AG09319 (cell line): Measurements from ENCODE around the gene ZBTB40.

Experiments
- DNase-seq: peaks from one replicate; pipeline ENCODE4 v3.0.0-alpha.2; 2010; ENCODE audit warnings: low read depth; ENCODE audit errors: extremely low read depth
- CTCF ChIP-seq: IDR thresholded peaks from 2 replicates; pipeline ENCODE4 v1.5.1; 2011; ENCODE audit warnings: low read depth, mild to moderate bottlenecking, inconsistent platforms, low read length, moderate library complexity

ZBTB40 gene

GRCh38 chr1:22444856-22445255 lies 6.8 kb upstream of the ZBTB40 start:
- DNase-seq: no peak
- no peak for TF ChIP-seq CTCF

DNA sequence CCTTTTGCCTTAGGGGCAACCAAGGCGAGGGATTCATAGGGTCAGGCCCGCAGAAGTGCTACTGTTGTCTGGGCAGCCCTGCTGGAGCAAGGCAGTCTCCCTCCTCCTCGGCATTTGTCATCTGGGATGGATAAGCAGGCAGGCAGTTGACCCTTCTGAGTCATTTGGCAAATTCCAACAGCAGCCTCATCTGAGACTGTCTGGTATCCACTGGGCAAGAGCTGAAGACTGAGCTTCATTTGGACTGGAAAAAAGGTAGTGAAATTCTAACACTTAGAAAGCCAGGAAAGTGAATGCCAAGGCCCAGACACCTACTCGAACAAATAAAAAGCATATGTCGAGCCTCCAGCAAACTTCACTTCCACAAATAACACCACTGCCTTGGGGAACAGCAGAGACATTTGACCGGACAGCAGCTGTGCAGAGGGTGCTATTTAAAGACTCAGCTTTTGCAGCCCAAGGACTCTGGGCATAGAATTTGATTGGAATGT lies 4.0 kb upstream of the ZBTB40 start:
- peak; percentile 29 for DNase-seq
- TF ChIP-seq CTCF: no peak

- no peak for TF ChIP-seq CTCF
- DNase-seq: no peak
Observed at GRCh38 chr1:22449636-22450035, 2.0 kb upstream of the ZBTB40 start.

- no peak for TF ChIP-seq CTCF
- no peak for DNase-seq
Observed at GRCh38 chr1:22450351-22451021, 1.2 kb upstream of the ZBTB40 start.

DNA sequence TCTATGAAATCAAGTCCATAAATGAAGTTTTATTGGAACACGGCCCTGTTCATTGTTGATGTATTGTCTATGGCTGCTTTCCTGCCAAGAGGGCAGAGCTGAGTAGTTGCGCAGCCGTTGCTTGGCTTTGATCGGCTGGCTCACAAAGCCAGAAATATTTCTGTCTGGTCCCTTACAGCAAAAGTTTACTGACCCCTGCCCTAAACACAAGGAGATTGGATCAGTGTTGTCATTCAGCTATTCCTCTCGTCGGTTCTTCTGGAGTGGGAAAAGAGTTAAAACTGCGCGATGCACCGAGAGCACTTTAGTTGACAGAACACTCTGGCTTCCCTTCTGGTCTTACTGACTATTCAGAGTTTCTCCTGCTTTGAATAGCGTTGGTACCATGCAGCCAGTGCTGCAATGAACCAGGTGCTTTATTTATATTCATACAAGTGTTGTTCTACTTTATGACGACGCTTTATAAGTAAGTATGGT lies 868 bp downstream of the ZBTB40 start:
- no peak for DNase-seq
- no peak; the same call in none of the 2 replicates for TF ChIP-seq CTCF

DNA sequence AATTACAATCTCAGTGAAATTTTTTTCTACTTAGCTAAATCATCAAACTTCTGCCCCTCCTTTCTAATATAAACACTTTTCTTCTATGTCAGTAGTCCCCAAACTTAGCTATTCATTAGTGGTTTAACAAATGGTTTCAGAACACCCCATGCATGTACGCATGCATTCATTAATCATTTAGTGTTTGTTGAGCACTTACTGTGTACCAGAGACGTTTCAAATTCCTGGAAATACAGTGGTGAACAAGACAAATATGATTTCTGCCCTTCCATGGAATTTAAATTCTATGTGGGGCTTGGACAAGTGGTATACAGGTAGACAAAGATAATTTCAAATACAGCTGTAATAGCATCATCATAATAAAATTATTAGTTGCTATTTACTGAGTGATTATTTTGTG lies 1.5 kb downstream of the ZBTB40 start:
- no peak for TF ChIP-seq CTCF
- DNase-seq: no peak

GRCh38 chr1:22454476-22455056 lies 2.9 kb downstream of the ZBTB40 start:
- no peak for DNase-seq
- TF ChIP-seq CTCF: no peak
